ENCODE data around the gene CSRNP3. TPM values are rescaled to one million over a fixed set of nuclear protein-coding genes. Genes with fewer than 3 reads are reported as not detected.

CSRNP3 gene, protein sequence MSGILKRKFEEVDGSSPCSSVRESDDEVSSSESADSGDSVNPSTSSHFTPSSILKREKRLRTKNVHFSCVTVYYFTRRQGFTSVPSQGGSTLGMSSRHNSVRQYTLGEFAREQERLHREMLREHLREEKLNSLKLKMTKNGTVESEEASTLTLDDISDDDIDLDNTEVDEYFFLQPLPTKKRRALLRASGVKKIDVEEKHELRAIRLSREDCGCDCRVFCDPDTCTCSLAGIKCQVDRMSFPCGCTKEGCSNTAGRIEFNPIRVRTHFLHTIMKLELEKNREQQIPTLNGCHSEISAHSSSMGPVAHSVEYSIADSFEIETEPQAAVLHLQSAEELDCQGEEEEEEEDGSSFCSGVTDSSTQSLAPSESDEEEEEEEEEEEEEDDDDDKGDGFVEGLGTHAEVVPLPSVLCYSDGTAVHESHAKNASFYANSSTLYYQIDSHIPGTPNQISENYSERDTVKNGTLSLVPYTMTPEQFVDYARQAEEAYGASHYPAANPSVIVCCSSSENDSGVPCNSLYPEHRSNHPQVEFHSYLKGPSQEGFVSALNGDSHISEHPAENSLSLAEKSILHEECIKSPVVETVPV
- polyA plus RNA-seq (2011; rRNA removed) (0.25 and 0.45 TPM in 2 replicates), polyA minus RNA-seq (2011; rRNA and poly(A)+ RNA removed) (0.56 and 0.69 TPM in 2 replicates)

DNA sequence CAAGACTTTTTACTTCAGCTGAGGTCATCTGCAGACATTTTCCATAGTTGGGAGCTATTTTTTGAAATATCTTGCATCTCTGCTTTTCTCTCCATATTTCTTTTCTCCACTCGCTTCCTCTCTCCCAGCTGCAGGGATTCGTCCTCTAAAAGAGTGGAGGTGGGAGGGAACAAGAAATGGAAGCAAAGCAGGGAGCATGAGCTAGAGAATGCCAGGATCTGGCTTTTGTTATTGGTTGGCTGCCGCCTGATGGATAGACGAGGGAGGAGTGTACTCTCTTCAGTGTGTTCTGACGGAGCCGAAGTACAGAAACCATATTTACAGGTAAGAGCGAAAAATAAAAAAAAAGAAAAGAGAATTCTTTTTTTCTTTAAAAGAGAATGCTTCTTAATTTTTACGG, at the start of gene CSRNP3:
CSRNP3 (plus strand) TSS at position 282 of the 400 bp plus-strand sequence. CDS start 125,368 bp downstream, outside the sequence.
- TF ChIP-seq, protein P1, sequence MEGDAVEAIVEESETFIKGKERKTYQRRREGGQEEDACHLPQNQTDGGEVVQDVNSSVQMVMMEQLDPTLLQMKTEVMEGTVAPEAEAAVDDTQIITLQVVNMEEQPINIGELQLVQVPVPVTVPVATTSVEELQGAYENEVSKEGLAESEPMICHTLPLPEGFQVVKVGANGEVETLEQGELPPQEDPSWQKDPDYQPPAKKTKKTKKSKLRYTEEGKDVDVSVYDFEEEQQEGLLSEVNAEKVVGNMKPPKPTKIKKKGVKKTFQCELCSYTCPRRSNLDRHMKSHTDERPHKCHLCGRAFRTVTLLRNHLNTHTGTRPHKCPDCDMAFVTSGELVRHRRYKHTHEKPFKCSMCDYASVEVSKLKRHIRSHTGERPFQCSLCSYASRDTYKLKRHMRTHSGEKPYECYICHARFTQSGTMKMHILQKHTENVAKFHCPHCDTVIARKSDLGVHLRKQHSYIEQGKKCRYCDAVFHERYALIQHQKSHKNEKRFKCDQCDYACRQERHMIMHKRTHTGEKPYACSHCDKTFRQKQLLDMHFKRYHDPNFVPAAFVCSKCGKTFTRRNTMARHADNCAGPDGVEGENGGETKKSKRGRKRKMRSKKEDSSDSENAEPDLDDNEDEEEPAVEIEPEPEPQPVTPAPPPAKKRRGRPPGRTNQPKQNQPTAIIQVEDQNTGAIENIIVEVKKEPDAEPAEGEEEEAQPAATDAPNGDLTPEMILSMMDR (IDR thresholded peaks at IDR 0.05; ENCODE audit: low read depth, low read length), result no peak
- Histone ChIP-seq H3K27ac (ENCODE audit: low read depth, low read length) (no peak within 1 kb of the TSS), H3K27me3 (ENCODE audit: control insufficient read depth, insufficient read depth, low read length) (no peaks in the 10 kb centered on the region), H3K9me3 (ENCODE audit: control insufficient read depth, insufficient read depth, low read length) (no peaks in the 10 kb centered on the region), H3K4me3 (ENCODE audit: low read depth, low read length) (peak within 1 kb of the TSS; percentile 50)
- POLR2A ChIA-PET, result no interaction called here
- peak; percentile 51 for DNase-seq (ENCODE audit: low read depth, low spot score)
- CTCF ChIA-PET, result interaction anchor here (0.9 to 1.9 kb wide), 4 partner anchors 9 to 405 kb away, joined by 3 to 5 read pairs (median 4); no protein-coding TSS in a partner anchor

DNA sequence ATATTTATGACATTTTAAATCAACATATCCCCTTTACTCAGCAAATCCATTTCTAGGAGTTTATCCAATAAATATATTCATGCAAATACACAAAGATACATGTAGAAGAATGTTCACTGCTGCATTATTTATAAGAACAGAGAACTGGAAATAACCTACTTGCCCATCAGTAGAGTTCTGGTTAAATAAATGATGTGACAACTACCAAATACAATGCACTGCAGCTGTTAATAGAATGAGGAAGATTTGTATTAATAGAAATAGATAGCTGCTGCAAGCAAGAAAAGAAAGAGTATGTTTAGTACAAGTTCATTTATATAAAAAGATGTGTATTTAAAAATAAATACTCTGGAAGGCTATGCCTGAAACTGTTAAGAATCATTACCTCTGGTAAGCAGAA, 49.3 kb upstream of the CSRNP3 start:
- no peaks in the 10 kb centered on the region for H3K27me3 ChIP-seq (ENCODE audit: control insufficient read depth, insufficient read depth, low read length)
- no peak overlapping the region for H3K4me3 ChIP-seq (ENCODE audit: low read depth, low read length)
- no peak overlapping the region for H3K27ac ChIP-seq (ENCODE audit: low read depth, low read length)
- CTCF ChIA-PET, result interaction anchor here (0.6 kb wide), 2 partner anchors 114 to 427 kb away, joined by 3 to 4 read pairs; no protein-coding TSS in a partner anchor
- POLR2A ChIA-PET, result no interaction called here
- DNase-seq (ENCODE audit: low read depth, low spot score), result no peak
- H3K9me3 ChIP-seq (ENCODE audit: control insufficient read depth, insufficient read depth, low read length), result no peaks in the 10 kb centered on the region
- TF ChIP-seq, protein P1 (IDR thresholded peaks at IDR 0.05; ENCODE audit: low read depth, low read length), result no peak

DNA sequence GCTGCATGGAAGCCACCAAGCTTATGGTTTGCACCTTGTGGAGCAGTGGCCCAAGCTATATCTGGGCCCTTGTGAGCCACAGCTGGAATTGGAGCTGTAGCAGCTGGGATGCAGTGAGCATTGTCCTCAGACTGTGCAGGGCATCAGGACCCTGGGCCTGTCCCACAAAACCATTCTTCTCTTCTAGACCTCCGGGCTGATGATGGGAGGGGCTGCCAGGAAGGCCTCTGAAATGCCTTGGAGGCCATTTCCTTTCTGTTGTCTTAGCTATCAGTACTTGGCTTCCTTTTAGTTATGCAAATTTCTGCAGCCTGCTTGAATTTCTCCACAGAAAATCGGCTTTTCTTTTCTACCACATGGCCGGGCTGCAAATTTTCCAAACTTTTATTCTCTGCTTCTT, 46.4 kb upstream of the CSRNP3 start:
- POLR2A ChIA-PET, result no interaction called here
- Histone ChIP-seq H3K4me3 (ENCODE audit: low read depth, low read length) (no peak overlapping the region), H3K27me3 (ENCODE audit: control insufficient read depth, insufficient read depth, low read length) (no peaks in the 10 kb centered on the region), H3K27ac (ENCODE audit: low read depth, low read length) (no peak overlapping the region), H3K9me3 (ENCODE audit: control insufficient read depth, insufficient read depth, low read length) (peaks cover 4% of the 10 kb centered on the region; the same call in 1 of the 2 replicates)
- DNase-seq (ENCODE audit: low read depth, low spot score), result no peak
- CTCF ChIA-PET, result no interaction called here
- TF ChIP-seq, protein P1 (IDR thresholded peaks at IDR 0.05; ENCODE audit: low read depth, low read length), result no peak

DNA sequence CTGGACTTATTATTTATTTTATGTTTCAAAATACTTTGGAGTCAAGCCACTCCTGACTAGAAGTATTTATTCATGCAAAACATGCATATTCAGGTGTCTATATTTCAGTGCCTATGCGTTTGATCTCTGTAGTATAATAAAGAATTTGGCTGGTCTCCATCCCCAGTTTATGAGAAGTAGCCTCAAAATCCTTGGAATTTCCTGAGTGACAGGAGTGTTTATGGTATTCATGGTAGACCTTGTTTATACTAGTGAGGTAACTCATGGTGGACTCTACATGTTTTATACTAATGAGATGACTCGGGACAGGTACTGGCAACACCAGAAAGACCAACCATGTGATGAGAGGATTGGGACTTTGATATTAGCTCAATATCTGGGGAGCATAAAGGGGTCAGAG, 43.9 kb upstream of the CSRNP3 start:
- TF ChIP-seq, protein P1 (IDR thresholded peaks at IDR 0.05; ENCODE audit: low read depth, low read length), result no peak

More for the DNA sequence above, 43.9 kb upstream of the CSRNP3 start:
- H3K9me3 ChIP-seq (ENCODE audit: control insufficient read depth, insufficient read depth, low read length), result peaks cover 4% of the 10 kb centered on the region; the same call in 1 of the 2 replicates
- DNase-seq (ENCODE audit: low read depth, low spot score), result no peak
- POLR2A ChIA-PET, result no interaction called here
- CTCF ChIA-PET, result interaction anchor here (0.6 kb wide), 1 partner anchor 47 kb away, joined by 3 read pairs; no protein-coding TSS in a partner anchor
- H3K4me3 ChIP-seq (ENCODE audit: low read depth, low read length), result no peak overlapping the region
- H3K27me3 ChIP-seq (ENCODE audit: control insufficient read depth, insufficient read depth, low read length), result no peaks in the 10 kb centered on the region
- H3K27ac ChIP-seq (ENCODE audit: low read depth, low read length), result no peak overlapping the region
